GM23338 (cell line): ENCODE results near the gene NAB2. TPM values are rescaled to one million over a fixed set of nuclear protein-coding genes. Genes with fewer than 3 reads are reported as not detected.
A peak's percentile ranks its signal among the peaks of the same experiment; 100 is the strongest.

ENCODE experiments used
- ATAC-seq: fragments of 200-7000 bp; cut with Tn5 transposase; 3 replicates; pipeline ENCODE4 v1.9.1; 2020
- DNase-seq: peaks from one replicate; pipeline ENCODE4 v3.0.0-alpha.2; 2015; ENCODE audit warnings: low spot score
- H2AFZ ChIP-seq: fragments of 200-600 bp; sonication (generic); 2 replicates; pipeline ENCODE4 v1.8.0; 2016; ENCODE audit warnings: antibody characterized with exemption, mild to moderate bottlenecking, moderate library complexity
- H3F3A ChIP-seq: fragments of 200-600 bp; sonication (generic); replicated peaks from 2 replicates; pipeline ENCODE4 v1.8.0; 2017; ENCODE audit warnings: antibody characterized with exemption, mixed run types, low read depth
- H3K27ac ChIP-seq: fragments of 200-600 bp; sonication (generic); 2 replicates; pipeline ENCODE4 v1.6.1; 2016; ENCODE audit warnings: low read depth
- H3K27me3 ChIP-seq: fragments of 200-600 bp; sonication (generic); 2 replicates; pipeline ENCODE4 v1.8.0; 2016; ENCODE audit warnings: mild to moderate bottlenecking, mixed run types, moderate library complexity; ENCODE audit not compliant: insufficient read depth
- H3K36me3 ChIP-seq: fragments of 200-600 bp; sonication (generic); 2 replicates; pipeline ENCODE4 v1.8.0; 2016; ENCODE audit warnings: mild to moderate bottlenecking; ENCODE audit not compliant: insufficient read depth
- H3K4me1 ChIP-seq: fragments of 200-600 bp; sonication (generic); 2 replicates; pipeline ENCODE4 v1.8.0; 2016; ENCODE audit warnings: mild to moderate bottlenecking, moderate library complexity; ENCODE audit not compliant: insufficient read depth
- H3K4me2 ChIP-seq: fragments of 200-600 bp; sonication (generic); 2 replicates; pipeline ENCODE4 v1.7.1; 2017; ENCODE audit warnings: mixed run types
- H3K4me3 ChIP-seq: fragments of 200-600 bp; sonication (generic); 2 replicates; pipeline ENCODE4 v1.6.1; 2016; ENCODE audit warnings: mixed run types
- H3K79me2 ChIP-seq: fragments of 200-600 bp; sonication (generic); replicated peaks from 2 replicates; pipeline ENCODE4 v1.8.0; 2017; ENCODE audit warnings: mild to moderate bottlenecking; ENCODE audit not compliant: insufficient read depth
- H3K9me2 ChIP-seq: fragments of 200-600 bp; sonication (generic); 2 replicates; pipeline ENCODE4 v1.8.0; 2017; ENCODE audit not compliant: insufficient read depth
- H4K20me1 ChIP-seq: fragments of 200-600 bp; sonication (generic); replicated peaks from 2 replicates; pipeline ENCODE4 v1.8.0; 2017; ENCODE audit warnings: mild to moderate bottlenecking; ENCODE audit not compliant: insufficient read depth
- H3K27ac Mint-ChIP-seq: 2 replicates; pipeline ENCODE4 v1.8.0; 2020; ENCODE audit warnings: inconsistent platforms, mild to moderate bottlenecking, moderate library complexity, mixed read lengths
- H3K27me3 Mint-ChIP-seq: 3 replicates; pipeline ENCODE4 v1.8.0; 2022; ENCODE audit warnings: low read depth, mild to moderate bottlenecking, moderate library complexity, mixed read lengths, inconsistent platforms; ENCODE audit not compliant: insufficient read depth, poor library complexity
- H3K36me3 Mint-ChIP-seq: 3 replicates; pipeline ENCODE4 v1.8.0; 2021; ENCODE audit warnings: low read depth, mild to moderate bottlenecking, inconsistent platforms, moderate library complexity, mixed read lengths
- H3K4me1 Mint-ChIP-seq: 3 replicates; pipeline ENCODE4 v1.8.0; 2020; ENCODE audit warnings: mild to moderate bottlenecking, inconsistent platforms, mixed read lengths
- H3K4me3 Mint-ChIP-seq: 3 replicates; pipeline ENCODE4 v1.8.0; 2021; ENCODE audit warnings: moderate library complexity, mild to moderate bottlenecking, inconsistent platforms, mixed read lengths
- H3K9me3 Mint-ChIP-seq: 3 replicates; pipeline ENCODE4 v1.8.0; 2020; ENCODE audit warnings: moderate library complexity, mild to moderate bottlenecking, inconsistent platforms, mixed read lengths
- CREB1 ChIP-seq: fragments of 250-450 bp; sonication (Bioruptor Pico); IDR thresholded peaks from 2 replicates; pipeline ENCODE4 v1.5.0; 2020; ENCODE audit warnings: low read depth, mild to moderate bottlenecking, moderate library complexity
- EZH2phosphoT487 ChIP-seq: fragments of 200-600 bp; sonication (generic); IDR thresholded peaks from one replicate; pipeline ENCODE4 v1.8.1; 2018; ENCODE audit warnings: antibody characterized with exemption; ENCODE audit not compliant: unreplicated experiment
- JUNB ChIP-seq: IDR thresholded peaks from one replicate; pipeline ENCODE4 v1.6.1; 2016; ENCODE audit warnings: antibody characterized with exemption; ENCODE audit not compliant: unreplicated experiment
- NANOG ChIP-seq: IDR thresholded peaks from 2 replicates; pipeline ENCODE4 v1.6.1; 2016; ENCODE audit warnings: antibody characterized with exemption, borderline replicate concordance
- POLR2AphosphoS5 ChIP-seq: IDR thresholded peaks from 2 replicates; pipeline ENCODE4 v1.6.1; 2016; ENCODE audit warnings: antibody characterized with exemption, low read depth
- STAT1 ChIP-seq: IDR thresholded peaks from one replicate; pipeline ENCODE4 v1.6.1; 2016; ENCODE audit warnings: antibody characterized with exemption; ENCODE audit not compliant: unreplicated experiment
- ZNF114 ChIP-seq: fragments of 250-450 bp; sonication (Bioruptor Pico); IDR thresholded peaks from 2 replicates; pipeline ENCODE4 v1.5.0; 2020; ENCODE audit warnings: mild to moderate bottlenecking, moderate library complexity
- ZNF331 ChIP-seq: fragments of 250-450 bp; sonication (Bioruptor Pico); IDR thresholded peaks from 2 replicates; pipeline ENCODE4 v1.5.0; 2020; ENCODE audit warnings: low read depth, mild to moderate bottlenecking, moderate library complexity
- polyA plus RNA-seq: library from polyadenylated mRNA; unstranded; fragments of >200 nt; fragmentation: Nextera tagmentation; extraction: Ambion mirVana; gene quantifications from 2 replicates; pipeline ENCODE4 v1.2.1, GENCODE V29; 2016
- total RNA-seq: library from RNA; depleted of rRNA; stranded (reverse); fragments of >200 nt; shearing (Covaris generic); gene quantifications from 2 replicates; pipeline ENCODE4 v1.2.3, GENCODE V29; 2014
- TF ChIP-seq, protein P1 (sequence below): IDR thresholded peaks from one replicate; pipeline ENCODE4 v1.6.1; 2018; ENCODE audit warnings: antibody characterized with exemption; ENCODE audit not compliant: unreplicated experiment
- TF ChIP-seq, protein P2 (sequence below): fragments of 250-450 bp; sonication (Bioruptor Pico); IDR thresholded peaks from 2 replicates; pipeline ENCODE4 v1.5.0; 2020; ENCODE audit warnings: mild to moderate bottlenecking, moderate library complexity
- TF ChIP-seq, protein P3 (sequence below), 2 experiments: fragments of 200-600 bp in 1 of 2; sonication (generic) in 1 of 2; conservative IDR thresholded peaks; 2 replicates each; pipeline versions ENCODE4 v1.5.1 to v1.6.1; 2016 to 2017; ENCODE audit warnings: antibody characterized with exemption in 2 of 2, low read depth in 2 of 2, mild to moderate bottlenecking in 2 of 2, moderate library complexity in 1 of 2

NAB2 gene
- total and polyA plus RNA-seq, 2 experiments from 2014 or later, result 6.5 to 19.8 TPM

DNA sequence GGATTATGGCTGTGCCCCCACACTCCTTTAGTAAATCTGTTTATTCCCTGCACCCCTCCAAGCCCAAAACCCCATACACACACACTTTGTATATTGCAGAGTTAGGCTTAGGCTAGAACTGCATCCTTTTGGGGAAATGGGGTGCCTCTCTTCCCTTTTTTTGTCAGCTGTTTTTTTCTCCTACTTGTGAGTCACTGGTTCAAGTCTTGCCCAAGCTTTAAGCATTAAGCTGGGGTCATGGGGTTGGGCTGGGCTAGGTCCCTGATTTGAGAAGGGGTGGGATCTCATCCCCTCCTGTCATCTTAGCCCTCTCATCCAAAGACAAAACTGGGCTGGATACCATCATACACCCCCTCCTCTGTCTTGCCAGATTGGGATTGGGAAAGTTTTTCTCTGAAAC, 41.0 kb downstream of the NAB2 start (continued):
- TF ChIP-seq, protein P1, sequence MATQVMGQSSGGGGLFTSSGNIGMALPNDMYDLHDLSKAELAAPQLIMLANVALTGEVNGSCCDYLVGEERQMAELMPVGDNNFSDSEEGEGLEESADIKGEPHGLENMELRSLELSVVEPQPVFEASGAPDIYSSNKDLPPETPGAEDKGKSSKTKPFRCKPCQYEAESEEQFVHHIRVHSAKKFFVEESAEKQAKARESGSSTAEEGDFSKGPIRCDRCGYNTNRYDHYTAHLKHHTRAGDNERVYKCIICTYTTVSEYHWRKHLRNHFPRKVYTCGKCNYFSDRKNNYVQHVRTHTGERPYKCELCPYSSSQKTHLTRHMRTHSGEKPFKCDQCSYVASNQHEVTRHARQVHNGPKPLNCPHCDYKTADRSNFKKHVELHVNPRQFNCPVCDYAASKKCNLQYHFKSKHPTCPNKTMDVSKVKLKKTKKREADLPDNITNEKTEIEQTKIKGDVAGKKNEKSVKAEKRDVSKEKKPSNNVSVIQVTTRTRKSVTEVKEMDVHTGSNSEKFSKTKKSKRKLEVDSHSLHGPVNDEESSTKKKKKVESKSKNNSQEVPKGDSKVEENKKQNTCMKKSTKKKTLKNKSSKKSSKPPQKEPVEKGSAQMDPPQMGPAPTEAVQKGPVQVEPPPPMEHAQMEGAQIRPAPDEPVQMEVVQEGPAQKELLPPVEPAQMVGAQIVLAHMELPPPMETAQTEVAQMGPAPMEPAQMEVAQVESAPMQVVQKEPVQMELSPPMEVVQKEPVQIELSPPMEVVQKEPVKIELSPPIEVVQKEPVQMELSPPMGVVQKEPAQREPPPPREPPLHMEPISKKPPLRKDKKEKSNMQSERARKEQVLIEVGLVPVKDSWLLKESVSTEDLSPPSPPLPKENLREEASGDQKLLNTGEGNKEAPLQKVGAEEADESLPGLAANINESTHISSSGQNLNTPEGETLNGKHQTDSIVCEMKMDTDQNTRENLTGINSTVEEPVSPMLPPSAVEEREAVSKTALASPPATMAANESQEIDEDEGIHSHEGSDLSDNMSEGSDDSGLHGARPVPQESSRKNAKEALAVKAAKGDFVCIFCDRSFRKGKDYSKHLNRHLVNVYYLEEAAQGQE, result no peak
- TF ChIP-seq NANOG (no peak), STAT1 (no peak), POLR2AphosphoS5 (no peak), EZH2phosphoT487 (no peak)

DNA sequence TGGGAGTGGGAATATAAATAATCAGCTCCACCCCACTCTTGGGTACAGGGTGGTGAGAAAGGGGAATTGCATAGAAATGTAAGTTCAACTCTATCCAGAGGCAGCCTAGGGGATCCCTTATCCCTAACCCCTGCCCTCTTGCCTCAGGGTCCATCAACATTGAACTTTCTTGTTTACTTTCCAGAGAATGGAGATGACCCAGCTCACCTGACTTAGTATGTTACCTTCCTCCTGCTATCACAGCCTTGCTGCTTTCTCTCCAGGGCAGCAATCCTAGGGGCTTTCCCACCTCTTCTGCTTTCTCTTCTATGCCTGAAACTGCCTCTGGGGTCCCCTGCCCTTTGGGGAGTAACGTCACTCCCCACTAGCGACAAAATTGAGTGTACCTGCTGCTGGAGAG, 42.0 kb downstream of the NAB2 start:
- peaks cover 3% of the 10 kb centered on the region; the same call in 1 of the 2 replicates for H3K36me3 ChIP-seq
- peaks cover 22% of the 10 kb centered on the region for H3K36me3 Mint-ChIP-seq
- H3K27me3 Mint-ChIP-seq, result peaks cover 46% of the 10 kb centered on the region
- no peaks in the 10 kb centered on the region for H3K27me3 ChIP-seq
- 0 out of 2 replicates have a peak overlapping the region, but pooled peaks have one; percentile 93 for H3K27ac ChIP-seq
- H3F3A ChIP-seq, result peaks cover 24% of the 10 kb centered on the region; the same call in 1 of the 2 replicates
- H3K9me3 Mint-ChIP-seq, result no peaks in the 10 kb centered on the region
- H3K4me1 ChIP-seq, result peaks cover 71% of the 10 kb centered on the region
- H3K4me3 Mint-ChIP-seq, result peak overlapping the region; percentile 86
- no peak overlapping the region for H2AFZ ChIP-seq
- peaks cover 33% of the 10 kb centered on the region for H4K20me1 ChIP-seq
- DNase-seq (no peak), ATAC-seq (no peak)
- peak overlapping the region; percentile 98; the same call in 1 of the 2 replicates for H3K4me3 ChIP-seq
- H3K79me2 ChIP-seq, result peaks cover 69% of the 10 kb centered on the region
- H3K4me2 ChIP-seq, result peak overlapping the region; percentile 93
- no peaks in the 10 kb centered on the region for H3K9me2 ChIP-seq
- H3K4me1 Mint-ChIP-seq, result peaks cover 76% of the 10 kb centered on the region
- H3K27ac Mint-ChIP-seq, result 0 out of 2 replicates have a peak overlapping the region, but pooled peaks have one; percentile 60
- TF ChIP-seq, protein P2, sequence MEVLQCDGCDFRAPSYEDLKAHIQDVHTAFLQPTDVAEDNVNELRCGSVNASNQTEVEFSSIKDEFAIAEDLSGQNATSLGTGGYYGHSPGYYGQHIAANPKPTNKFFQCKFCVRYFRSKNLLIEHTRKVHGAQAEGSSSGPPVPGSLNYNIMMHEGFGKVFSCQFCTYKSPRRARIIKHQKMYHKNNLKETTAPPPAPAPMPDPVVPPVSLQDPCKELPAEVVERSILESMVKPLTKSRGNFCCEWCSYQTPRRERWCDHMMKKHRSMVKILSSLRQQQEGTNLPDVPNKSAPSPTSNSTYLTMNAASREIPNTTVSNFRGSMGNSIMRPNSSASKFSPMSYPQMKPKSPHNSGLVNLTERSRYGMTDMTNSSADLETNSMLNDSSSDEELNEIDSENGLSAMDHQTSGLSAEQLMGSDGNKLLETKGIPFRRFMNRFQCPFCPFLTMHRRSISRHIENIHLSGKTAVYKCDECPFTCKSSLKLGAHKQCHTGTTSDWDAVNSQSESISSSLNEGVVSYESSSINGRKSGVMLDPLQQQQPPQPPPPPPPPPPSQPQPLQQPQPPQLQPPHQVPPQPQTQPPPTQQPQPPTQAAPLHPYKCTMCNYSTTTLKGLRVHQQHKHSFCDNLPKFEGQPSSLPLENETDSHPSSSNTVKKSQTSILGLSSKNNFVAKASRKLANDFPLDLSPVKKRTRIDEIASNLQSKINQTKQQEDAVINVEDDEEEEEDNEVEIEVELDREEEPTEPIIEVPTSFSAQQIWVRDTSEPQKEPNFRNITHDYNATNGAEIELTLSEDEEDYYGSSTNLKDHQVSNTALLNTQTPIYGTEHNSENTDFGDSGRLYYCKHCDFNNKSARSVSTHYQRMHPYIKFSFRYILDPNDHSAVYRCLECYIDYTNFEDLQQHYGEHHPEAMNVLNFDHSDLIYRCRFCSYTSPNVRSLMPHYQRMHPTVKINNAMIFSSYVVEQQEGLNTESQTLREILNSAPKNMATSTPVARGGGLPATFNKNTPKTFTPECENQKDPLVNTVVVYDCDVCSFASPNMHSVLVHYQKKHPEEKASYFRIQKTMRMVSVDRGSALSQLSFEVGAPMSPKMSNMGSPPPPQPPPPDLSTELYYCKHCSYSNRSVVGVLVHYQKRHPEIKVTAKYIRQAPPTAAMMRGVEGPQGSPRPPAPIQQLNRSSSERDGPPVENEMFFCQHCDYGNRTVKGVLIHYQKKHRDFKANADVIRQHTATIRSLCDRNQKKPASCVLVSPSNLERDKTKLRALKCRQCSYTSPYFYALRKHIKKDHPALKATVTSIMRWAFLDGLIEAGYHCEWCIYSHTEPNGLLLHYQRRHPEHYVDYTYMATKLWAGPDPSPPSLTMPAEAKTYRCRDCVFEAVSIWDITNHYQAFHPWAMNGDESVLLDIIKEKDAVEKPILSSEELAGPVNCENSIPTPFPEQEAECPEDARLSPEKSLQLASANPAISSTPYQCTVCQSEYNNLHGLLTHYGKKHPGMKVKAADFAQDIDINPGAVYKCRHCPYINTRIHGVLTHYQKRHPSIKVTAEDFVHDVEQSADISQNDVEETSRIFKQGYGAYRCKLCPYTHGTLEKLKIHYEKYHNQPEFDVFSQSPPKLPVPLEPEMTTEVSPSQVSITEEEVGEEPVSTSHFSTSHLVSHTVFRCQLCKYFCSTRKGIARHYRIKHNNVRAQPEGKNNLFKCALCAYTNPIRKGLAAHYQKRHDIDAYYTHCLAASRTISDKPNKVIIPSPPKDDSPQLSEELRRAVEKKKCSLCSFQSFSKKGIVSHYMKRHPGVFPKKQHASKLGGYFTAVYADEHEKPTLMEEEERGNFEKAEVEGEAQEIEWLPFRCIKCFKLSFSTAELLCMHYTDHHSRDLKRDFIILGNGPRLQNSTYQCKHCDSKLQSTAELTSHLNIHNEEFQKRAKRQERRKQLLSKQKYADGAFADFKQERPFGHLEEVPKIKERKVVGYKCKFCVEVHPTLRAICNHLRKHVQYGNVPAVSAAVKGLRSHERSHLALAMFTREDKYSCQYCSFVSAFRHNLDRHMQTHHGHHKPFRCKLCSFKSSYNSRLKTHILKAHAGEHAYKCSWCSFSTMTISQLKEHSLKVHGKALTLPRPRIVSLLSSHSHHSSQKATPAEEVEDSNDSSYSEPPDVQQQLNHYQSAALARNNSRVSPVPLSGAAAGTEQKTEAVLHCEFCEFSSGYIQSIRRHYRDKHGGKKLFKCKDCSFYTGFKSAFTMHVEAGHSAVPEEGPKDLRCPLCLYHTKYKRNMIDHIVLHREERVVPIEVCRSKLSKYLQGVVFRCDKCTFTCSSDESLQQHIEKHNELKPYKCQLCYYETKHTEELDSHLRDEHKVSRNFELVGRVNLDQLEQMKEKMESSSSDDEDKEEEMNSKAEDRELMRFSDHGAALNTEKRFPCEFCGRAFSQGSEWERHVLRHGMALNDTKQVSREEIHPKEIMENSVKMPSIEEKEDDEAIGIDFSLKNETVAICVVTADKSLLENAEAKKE (CRISPR knock-in tag), result no peak
- TF ChIP-seq ZNF331 (CRISPR knock-in tag) (no peak), JUNB (no peak), CREB1 (CRISPR knock-in tag) (no peak), ZNF114 (CRISPR knock-in tag) (no peak)
- TF ChIP-seq, protein P3, sequence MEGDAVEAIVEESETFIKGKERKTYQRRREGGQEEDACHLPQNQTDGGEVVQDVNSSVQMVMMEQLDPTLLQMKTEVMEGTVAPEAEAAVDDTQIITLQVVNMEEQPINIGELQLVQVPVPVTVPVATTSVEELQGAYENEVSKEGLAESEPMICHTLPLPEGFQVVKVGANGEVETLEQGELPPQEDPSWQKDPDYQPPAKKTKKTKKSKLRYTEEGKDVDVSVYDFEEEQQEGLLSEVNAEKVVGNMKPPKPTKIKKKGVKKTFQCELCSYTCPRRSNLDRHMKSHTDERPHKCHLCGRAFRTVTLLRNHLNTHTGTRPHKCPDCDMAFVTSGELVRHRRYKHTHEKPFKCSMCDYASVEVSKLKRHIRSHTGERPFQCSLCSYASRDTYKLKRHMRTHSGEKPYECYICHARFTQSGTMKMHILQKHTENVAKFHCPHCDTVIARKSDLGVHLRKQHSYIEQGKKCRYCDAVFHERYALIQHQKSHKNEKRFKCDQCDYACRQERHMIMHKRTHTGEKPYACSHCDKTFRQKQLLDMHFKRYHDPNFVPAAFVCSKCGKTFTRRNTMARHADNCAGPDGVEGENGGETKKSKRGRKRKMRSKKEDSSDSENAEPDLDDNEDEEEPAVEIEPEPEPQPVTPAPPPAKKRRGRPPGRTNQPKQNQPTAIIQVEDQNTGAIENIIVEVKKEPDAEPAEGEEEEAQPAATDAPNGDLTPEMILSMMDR (conservative IDR thresholded peaks at IDR 0.05; ENCODE audit: low read depth in 2 of 2), result no peak
